HepG2 (cell line): ENCODE results near the gene ATE1. TPM values are rescaled to one million over a fixed set of nuclear protein-coding genes. Genes with fewer than 3 reads are reported as not detected.

Experiments
- ATAC-seq: fragments of 200-7000 bp; cut with Tn5 transposase; 3 replicates; pipeline ENCODE4 v1.9.1; 2020; ENCODE audit warnings: mild to moderate bottlenecking, moderate library complexity
- BruUV-seq: library from RNA; stranded (reverse); fragments of 400-500 nt; replicated peaks from 2 replicates; lab custom pipeline; 2021; lab: Mats Ljungman, UMichigan
- CTCF ChIA-PET: fragments of 300-600 bp; formaldehyde crosslinking; extraction: SDS; loops from one replicate; lab custom pipeline; 2021; ENCODE audit warnings: low total read pairs, inconsistent platforms, low intra/inter-chr PET ratio; lab: Yijun Ruan, JAX
- POLR2A ChIA-PET: fragments of 350-600 bp; sonication (Branson Sonifier 250); formaldehyde crosslinking; loops from one replicate; lab custom pipeline; 2020; ENCODE audit warnings: antibody characterized with exemption, inconsistent platforms; lab: Yijun Ruan, JAX
- DNase-seq: peaks from one replicate; pipeline ENCODE4 v3.0.0-alpha.2; 2015; ENCODE audit warnings: low spot score
- FAIRE-seq: peaks from 3 replicates; lab custom pipeline; 2011; peaks lifted over from hg19 to GRCh38; lab: Jason Lieb, UNC
- H2AFZ ChIP-seq: one replicate; pipeline ENCODE4 v1.6.1; 2011; ENCODE audit warnings: low read length, inconsistent platforms
- H3K27ac ChIP-seq: fragments of 300-600 bp; 3 replicates; pipeline ENCODE4 v1.8.0; 2011; ENCODE audit warnings: mixed run types, mild to moderate bottlenecking, mixed read lengths, low read length, inconsistent platforms; ENCODE audit not compliant: insufficient read depth; ENCODE audit errors: extremely low read length
- H3K27me3 ChIP-seq, 2 experiments: fragments of 200-600 bp in 1 of 2; 2 replicates in 1 of 2; 3 replicates in 1 of 2; pipeline versions ENCODE4 v1.6.0 to v1.8.0; 2011; ENCODE audit warnings: low read length in 2 of 2, mild to moderate bottlenecking in 2 of 2, moderate library complexity in 2 of 2, inconsistent platforms in 1 of 2; ENCODE audit not compliant: insufficient read depth in 2 of 2, control insufficient read depth in 1 of 2
- H3K36me3 ChIP-seq, 2 experiments: fragments of 200-600 bp in 1 of 2; replicated peaks in 1 of 2; 2 replicates in 1 of 2; 3 replicates in 1 of 2; pipeline versions ENCODE4 v1.5.1 to v1.8.0; 2011; ENCODE audit warnings: low read length in 2 of 2, inconsistent platforms in 1 of 2; ENCODE audit not compliant: insufficient read depth in 2 of 2, control insufficient read depth in 1 of 2
- H3K4me1 ChIP-seq: 2 replicates; pipeline ENCODE4 v1.5.1; 2012; ENCODE audit warnings: low read length, inconsistent platforms; ENCODE audit not compliant: insufficient read depth
- H3K4me2 ChIP-seq: 2 replicates; pipeline ENCODE4 v1.6.0; 2011; ENCODE audit warnings: low read depth, low read length, inconsistent platforms
- H3K4me3 ChIP-seq, 3 experiments: fragments of 200-600 bp in 1 of 3; sonication (generic), shearing (Covaris generic) in 1 of 3; replicated peaks in 1 of 3; 2 replicates each; pipeline ENCODE4 v1.5.1; 2011 to 2016; ENCODE audit warnings: low read length in 3 of 3, inconsistent platforms in 2 of 3, low read depth in 2 of 3, mild to moderate bottlenecking in 2 of 3, control low read depth in 1 of 3, mixed read lengths in 1 of 3; ENCODE audit not compliant: insufficient read depth in 1 of 3
- H3K79me2 ChIP-seq: one replicate; pipeline ENCODE4 v1.6.1; 2011; ENCODE audit warnings: low read length, inconsistent platforms; ENCODE audit not compliant: insufficient read depth
- H3K9ac ChIP-seq: 2 replicates; pipeline ENCODE4 v1.6.0; 2011; ENCODE audit warnings: mild to moderate bottlenecking, low read depth, low read length, inconsistent platforms; ENCODE audit not compliant: insufficient read depth
- H3K9me3 ChIP-seq: 2 replicates; pipeline ENCODE4 v1.5.1; 2012; ENCODE audit warnings: mild to moderate bottlenecking, low read length
- H4K20me1 ChIP-seq: 2 replicates; pipeline ENCODE4 v1.6.0; 2011; ENCODE audit warnings: inconsistent platforms, mild to moderate bottlenecking, low read length, moderate library complexity; ENCODE audit not compliant: insufficient read depth
- BCL6 ChIP-seq: IDR thresholded peaks from 2 replicates; pipeline ENCODE4 v1.6.1; 2016; ENCODE audit warnings: missing genetic modification reagents, missing compliant biosample characterization
- EEA1 ChIP-seq: sonication (generic); formaldehyde crosslinking; IDR thresholded peaks from 2 replicates; pipeline ENCODE4 v1.5.1; 2020; ENCODE audit warnings: mild to moderate bottlenecking, missing genetic modification reagents, borderline replicate concordance
- HDAC6 ChIP-seq: fragments of 200-600 bp; sonication (generic); IDR thresholded peaks from 2 replicates; pipeline ENCODE4 v1.7.0; 2017; ENCODE audit warnings: mild to moderate bottlenecking, antibody characterized with exemption, low read length, low read depth
- MAF1 ChIP-seq: sonication (generic); formaldehyde crosslinking; IDR thresholded peaks from 2 replicates; pipeline ENCODE4 v1.5.0; 2020; ENCODE audit warnings: missing genetic modification reagents, borderline replicate concordance
- PAXIP1 ChIP-seq: sonication (generic); formaldehyde crosslinking; conservative IDR thresholded peaks from 2 replicates; pipeline ENCODE4 v1.4.0; 2020; ENCODE audit warnings: mild to moderate bottlenecking, missing genetic modification reagents, moderate library complexity
- POGK ChIP-seq: sonication (generic); formaldehyde crosslinking; conservative IDR thresholded peaks from 2 replicates; pipeline ENCODE4 v1.8.0; 2022; ENCODE audit warnings: mild to moderate bottlenecking, moderate library complexity, missing genetic modification reagents
- POLR2AphosphoS5 ChIP-seq: IDR thresholded peaks from 2 replicates; pipeline ENCODE4 v1.6.1; 2012; ENCODE audit warnings: low read depth, low read length
- RFXANK ChIP-seq: IDR thresholded peaks from 2 replicates; pipeline ENCODE4 v1.6.1; 2016
- SNAPC2 ChIP-seq: sonication (generic); formaldehyde crosslinking; IDR thresholded peaks from 2 replicates; pipeline ENCODE4 v1.8.1; 2022; ENCODE audit warnings: mild to moderate bottlenecking, missing genetic modification reagents
- TCF7 ChIP-seq: sonication (generic); IDR thresholded peaks from 2 replicates; pipeline ENCODE4 v1.6.1; 2016; ENCODE audit warnings: antibody characterized with exemption, low read depth
- ZNF232 ChIP-seq: sonication (generic); formaldehyde crosslinking; IDR thresholded peaks from 2 replicates; pipeline ENCODE4 v1.4.0; 2020; ENCODE audit warnings: missing genetic modification reagents, borderline replicate concordance
- ZNF747 ChIP-seq: sonication (generic); formaldehyde crosslinking; IDR thresholded peaks from 2 replicates; pipeline ENCODE4 v1.8.1; 2023; ENCODE audit warnings: missing genetic modification reagents, mild to moderate bottlenecking, borderline replicate concordance
- ZNF749 ChIP-seq: sonication (generic); formaldehyde crosslinking; IDR thresholded peaks from 2 replicates; pipeline ENCODE4 v1.8.0; 2022; ENCODE audit warnings: mild to moderate bottlenecking, missing genetic modification reagents, moderate library complexity, borderline replicate concordance
- WGBS: methylation state at CpG from one replicate; pipeline ENCODE4 v1.1.6; 2017; ENCODE audit warnings: low lambda C conversion rate; 5-methylcytosine and 5-hydroxymethylcytosine counted together
- in situ Hi-C: cut with HindIII; loops from 2 replicates; pipeline ENCODE4 v1.10.0; 2017; ENCODE audit warnings: low pct_unique_long_range_greater_than_20kb; ENCODE audit not compliant: extremely low pct_ligation_motif_present
- intact Hi-C: fragments of 100-400 bp; cut with micrococcal nuclease; formaldehyde crosslinking; loops from one replicate; pipeline ENCODE4 v1.10.0; 2022; ENCODE audit not compliant: unreplicated experiment
- polyA plus RNA-seq, 8 experiments: library from polyadenylated mRNA; depleted of rRNA in 3 of 8; stranded (reverse) in 7 of 8; unstranded in 1 of 8; fragments of >200 nt; fragmentation: Illumina TruSeq in 4 of 8; extraction: Trizol in 4 of 8; gene quantifications; 2 replicates each; pipeline versions ENCODE4 v1.2.1 to v1.2.3, GENCODE V29; 2011 to 2016; ENCODE audit warnings: low read depth in 4 of 8, missing spikeins in 1 of 8, mixed read lengths in 1 of 8; ENCODE audit not compliant: insufficient read depth in 1 of 8
- total RNA-seq, 5 experiments: library from RNA; depleted of rRNA; stranded (reverse); fragments of >200 nt; fragmentation: Illumina TruSeq; extraction: Trizol; gene quantifications; 2 replicates each; pipeline ENCODE4 v1.2.3, GENCODE V29; 2016; ENCODE audit warnings: low read depth in 1 of 5

Gene ATE1
- total and polyA plus RNA-seq, 2 of the 13 experiments (the other 11 are each of a cell fraction or from before 2014, with no cell fraction given): 17.5 to 42.2 TPM

- TF ChIP-seq POGK: no peak
- TF ChIP-seq SNAPC2 (CRISPR knock-in tag): no peak
- no peak for TF ChIP-seq ZNF747 (CRISPR knock-in tag)
- TF ChIP-seq BCL6: no peak
- TF ChIP-seq PAXIP1 (CRISPR knock-in tag): no peak
- no peak for TF ChIP-seq TCF7
These were observed 105.7 kb downstream of the ATE1 start (continued) for GRCh38 chr10:121822180-121822579.

GRCh38 chr10:121819049-121819448 lies 108.8 kb downstream of the ATE1 start:
- Histone ChIP-seq H3K4me3 (no peak overlapping the region), H4K20me1 (no peaks in the 10 kb centered on the region), H3K9ac (no peak overlapping the region), H3K27me3 (no peaks in the 10 kb centered on the region), H3K36me3 (peaks cover 0 to 10% of the 10 kb centered on the region in 2 experiments; a peak in 2 of 5 replicates), H3K79me2 (no peaks in the 10 kb centered on the region), H3K9me3 (no peaks in the 10 kb centered on the region), H2AFZ (no peak overlapping the region), H3K4me2 (no peak overlapping the region), H3K4me1 (no peaks in the 10 kb centered on the region), H3K27ac (no peak overlapping the region)
- no peak for DNase-seq
- ChIA-PET CTCF (no interaction called here), POLR2A (no interaction called here)
- no peak for FAIRE-seq
- intact Hi-C loops (no loop called here), in situ Hi-C loops (no loop called here)
- no TSS peak for BruUV-seq
- WGBS: 98% methylated on average over 2 of the region's 2 CpGs
- ATAC-seq: no peak
- TF ChIP-seq ZNF232: no peak
- no peak for TF ChIP-seq POLR2AphosphoS5
- TF ChIP-seq ZNF749 (CRISPR knock-in tag): no peak
- TF ChIP-seq MAF1: no peak
- TF ChIP-seq EEA1 (CRISPR knock-in tag): no peak
- no peak for TF ChIP-seq RFXANK (CRISPR knock-in tag)
- TF ChIP-seq HDAC6: no peak
